Neural progenitor cell (in vitro differentiated cells): Measurements from ENCODE around the gene KDM2B. TPM values are rescaled to one million over a fixed set of nuclear protein-coding genes. Genes with fewer than 3 reads are reported as not detected.

Experiments
- DNase-seq: peaks from one replicate; pipeline ENCODE4 v3.0.0-alpha.2; 2016; ENCODE audit warnings: low spot score
- H2AFZ ChIP-seq: fragments of 200-600 bp; sonication (generic); replicated peaks from 2 replicates; pipeline ENCODE4 v1.6.1; 2016; ENCODE audit warnings: antibody characterized with exemption
- H3F3A ChIP-seq: fragments of 200-600 bp; sonication (generic); 2 replicates; pipeline ENCODE4 v1.6.1; 2016; ENCODE audit warnings: antibody characterized with exemption, low read depth
- H3K27ac ChIP-seq: fragments of 200-600 bp; sonication (generic); 2 replicates; pipeline ENCODE4 v1.5.1; 2016; ENCODE audit warnings: mild to moderate bottlenecking
- H3K27me3 ChIP-seq: fragments of 200-600 bp; sonication (generic); 2 replicates; pipeline ENCODE4 v1.6.1; 2016; ENCODE audit warnings: mild to moderate bottlenecking, moderate library complexity
- H3K36me3 ChIP-seq: fragments of 200-600 bp; sonication (generic); 2 replicates; pipeline ENCODE4 v1.5.1; 2016
- H3K4me1 ChIP-seq: fragments of 200-600 bp; sonication (generic); 2 replicates; pipeline ENCODE4 v1.6.1; 2016; ENCODE audit warnings: mixed run types
- H3K4me2 ChIP-seq: fragments of 200-600 bp; sonication (generic); 2 replicates; pipeline ENCODE4 v1.6.1; 2016
- H3K4me3 ChIP-seq: fragments of 200-600 bp; sonication (generic); 2 replicates; pipeline ENCODE4 v1.5.1; 2016
- H3K79me2 ChIP-seq: fragments of 200-600 bp; sonication (generic); 2 replicates; pipeline ENCODE4 v1.6.1; 2016; ENCODE audit warnings: low read depth
- H3K9ac ChIP-seq: fragments of 200-600 bp; sonication (generic); 2 replicates; pipeline ENCODE4 v1.6.1; 2016
- H3K9me3 ChIP-seq: fragments of 200-600 bp; sonication (generic); 2 replicates; pipeline ENCODE4 v1.5.1; 2016; ENCODE audit warnings: low read depth
- H4K20me1 ChIP-seq: fragments of 200-600 bp; sonication (generic); 2 replicates; pipeline ENCODE4 v1.6.1; 2016; ENCODE audit warnings: low read depth
- H3K27ac Mint-ChIP-seq: 3 replicates; pipeline ENCODE4 v1.8.0; 2021; ENCODE audit warnings: mixed read lengths
- H3K27me3 Mint-ChIP-seq: 2 replicates; pipeline ENCODE4 v1.8.0; 2022; ENCODE audit warnings: low read depth, mild to moderate bottlenecking, inconsistent platforms, moderate library complexity, mixed read lengths; ENCODE audit not compliant: insufficient read depth
- H3K36me3 Mint-ChIP-seq: 3 replicates; pipeline ENCODE4 v1.8.0; 2021; ENCODE audit warnings: mixed read lengths
- H3K4me1 Mint-ChIP-seq: 3 replicates; pipeline ENCODE4 v1.8.0; 2021; ENCODE audit warnings: mixed read lengths
- H3K4me3 Mint-ChIP-seq: 3 replicates; pipeline ENCODE4 v1.8.0; 2021; ENCODE audit warnings: mild to moderate bottlenecking, moderate library complexity, mixed read lengths
- H3K9me3 Mint-ChIP-seq: 3 replicates; pipeline ENCODE4 v1.8.0; 2020; ENCODE audit warnings: mixed read lengths
- CTCF ChIP-seq: fragments of 200-600 bp; sonication (generic); IDR thresholded peaks from 2 replicates; pipeline ENCODE4 v1.5.1; 2017; ENCODE audit warnings: antibody characterized with exemption, mild to moderate bottlenecking
- EZH2 ChIP-seq: fragments of 200-600 bp; sonication (generic); IDR thresholded peaks from 2 replicates; pipeline ENCODE4 v1.6.1; 2017; ENCODE audit warnings: antibody characterized with exemption, mild to moderate bottlenecking, moderate library complexity
- EZH2phosphoT487 ChIP-seq: fragments of 200-600 bp; sonication (generic); IDR thresholded peaks from 2 replicates; pipeline ENCODE4 v1.6.1; 2017; ENCODE audit warnings: antibody characterized with exemption
- total RNA-seq: library from RNA; depleted of rRNA; stranded (reverse); fragments of >200 nt; gene quantifications from 2 replicates; pipeline ENCODE4 v1.2.3, GENCODE V29; 2015; ENCODE audit warnings: low replicate concordance

Gene KDM2B
- total RNA-seq, 1 donor from 2014 or later, result 85.3 TPM

GRCh38 chr12:121578230-121579189 is 2.3 kb downstream of the KDM2B start:
- Histone ChIP-seq H3K36me3 (peaks cover 4% of the 10 kb centered on the region), H3K9me3 (no peaks in the 10 kb centered on the region), H3K27me3 (no peaks in the 10 kb centered on the region), H3F3A (peaks cover 82% of the 10 kb centered on the region), H3K27ac (peak overlapping the region; percentile 97), H3K4me3 (peak overlapping the region; percentile 94), H3K79me2 (peaks cover 94% of the 10 kb centered on the region), H4K20me1 (peaks cover 28% of the 10 kb centered on the region), H3K9ac (peak overlapping the region; percentile 82), H3K4me1 (peaks cover 41% of the 10 kb centered on the region), H2AFZ (no peak overlapping the region), H3K4me2 (peak overlapping the region; percentile 99)
- peaks cover 8% of the 10 kb centered on the region for H3K36me3 Mint-ChIP-seq
- H3K9me3 Mint-ChIP-seq, result no peaks in the 10 kb centered on the region
- peak overlapping the region; percentile 97 for H3K4me3 Mint-ChIP-seq
- TF ChIP-seq EZH2 (no peak), CTCF (no peak), EZH2phosphoT487 (no peak)
- peak; percentile 68 for DNase-seq
- peaks cover 7% of the 10 kb centered on the region for H3K27me3 Mint-ChIP-seq
- H3K27ac Mint-ChIP-seq, result peak overlapping the region; percentile 100
- peaks cover 57% of the 10 kb centered on the region for H3K4me1 Mint-ChIP-seq

GRCh38 chr12:121577443-121578180 is 3.2 kb downstream of the KDM2B start:
- no peak overlapping the region for H2AFZ ChIP-seq
- DNase-seq, result peak; percentile 69

More at GRCh38 chr12:121577443-121578180, 3.2 kb downstream of the KDM2B start:
- Histone ChIP-seq H4K20me1 (peaks cover 31% of the 10 kb centered on the region), H3K4me1 (peaks cover 34% of the 10 kb centered on the region), H3K4me3 (peak overlapping the region; percentile 94), H3K79me2 (peaks cover 94% of the 10 kb centered on the region), H3K27me3 (no peaks in the 10 kb centered on the region), H3K9me3 (no peaks in the 10 kb centered on the region), H3K36me3 (peaks cover 4% of the 10 kb centered on the region), H3F3A (peaks cover 73% of the 10 kb centered on the region), H3K4me2 (peak overlapping the region; percentile 99), H3K9ac (peak overlapping the region; percentile 82), H3K27ac (peak overlapping the region; percentile 97)
- peaks cover 7% of the 10 kb centered on the region for H3K27me3 Mint-ChIP-seq
- no peaks in the 10 kb centered on the region for H3K9me3 Mint-ChIP-seq
- peak overlapping the region; percentile 87 for H3K4me3 Mint-ChIP-seq
- H3K36me3 Mint-ChIP-seq, result peaks cover 8% of the 10 kb centered on the region
- TF ChIP-seq EZH2phosphoT487 (no peak), EZH2 (no peak), CTCF (no peak)
- H3K4me1 Mint-ChIP-seq, result peaks cover 50% of the 10 kb centered on the region
- H3K27ac Mint-ChIP-seq, result peak overlapping the region; percentile 100
